T1000 (cell line): ENCODE results near the gene PUS7.
"Not testable (repeated sequence)": the region's sequence is repeated elsewhere in the genome, so short reads cannot be mapped to it uniquely, and the experiment has no call there.

Experiments used
- DNase-seq: peaks from one replicate; lab custom pipeline; 2025; ENCODE audit warnings: mixed read lengths; lab: John Stamatoyannopoulos, UW

Gene PUS7

GRCh38 chr7:105444342-105444987 is 77.6 kb downstream of the PUS7 start:
- DNase-seq: no peak

- not testable (repeated sequence) for DNase-seq
These were observed 79.9 kb downstream of the PUS7 start for GRCh38 chr7:105442214-105442613.

GRCh38 chr7:105439174-105439893 is 82.7 kb downstream of the PUS7 start:
- DNase-seq: peak; percentile 12

GRCh38 chr7:105438847-105439173 is 83.3 kb downstream of the PUS7 start:
- no peak for DNase-seq

- DNase-seq: no peak
These were observed 83.8 kb downstream of the PUS7 start for GRCh38 chr7:105438254-105438653.

- DNase-seq: not testable (repeated sequence)
These were observed 84.7 kb downstream of the PUS7 start for GRCh38 chr7:105437356-105437755.

- DNase-seq: no peak
These were observed 92.1 kb downstream of the PUS7 start for GRCh38 chr7:105429746-105430612.

- DNase-seq: no peak
These were observed 95.4 kb downstream of the PUS7 start for GRCh38 chr7:105426606-105427146.

- no peak for DNase-seq
These were observed 98.1 kb downstream of the PUS7 start for GRCh38 chr7:105423987-105424386.

- no peak for DNase-seq
These were observed 108.1 kb downstream of the PUS7 start for GRCh38 chr7:105413887-105414437.

- DNase-seq: not testable (repeated sequence)
These were observed 111.3 kb downstream of the PUS7 start for GRCh38 chr7:105410774-105411173.

- DNase-seq: not testable (repeated sequence)
These were observed 112.3 kb downstream of the PUS7 start for GRCh38 chr7:105409775-105410174.

- DNase-seq: no peak
These were observed 113.2 kb downstream of the PUS7 start for GRCh38 chr7:105408791-105409410.
